Heart right ventricle (tissue), 16 donors: ENCODE measurements around the gene CELA2B. TPM values are rescaled to one million over a fixed set of nuclear protein-coding genes. Genes with fewer than 3 reads are reported as not detected.

Experiments used
- ATAC-seq, 8 donors: fragments of 200-7000 bp; cut with Tn5 transposase; one replicate each; pipeline ENCODE4 v1.9.1; 2020; ENCODE audit warnings: mild to moderate bottlenecking in 8 of 8, moderate library complexity in 8 of 8, moderate number of reproducible peaks in 1 of 8
- DNase-seq, 2 donors: peaks; one replicate each; pipeline ENCODE4 v3.0.0-alpha.2; 2020
- H3K27ac ChIP-seq, 10 donors: fragments of 200-600 bp; sonication (generic) in 2 of 10; one replicate each; pipeline versions ENCODE4 v1.5.0 to v1.8.0; 2020 to 2022; ENCODE audit warnings: mild to moderate bottlenecking in 3 of 10
- H3K27me3 ChIP-seq, 7 donors: fragments of 200-600 bp; one replicate each; pipeline ENCODE4 v1.8.0; 2021 to 2022; ENCODE audit warnings: mild to moderate bottlenecking in 2 of 7
- H3K36me3 ChIP-seq, 9 donors: fragments of 200-600 bp; sonication (generic) in 1 of 9; one replicate each; pipeline versions ENCODE4 v1.5.0 to v1.8.0; 2020 to 2022; ENCODE audit warnings: mild to moderate bottlenecking in 2 of 9
- H3K4me1 ChIP-seq, 9 donors: fragments of 200-600 bp; sonication (generic) in 1 of 9; one replicate each; pipeline versions ENCODE4 v1.5.0 to v1.8.0; 2020 to 2022; ENCODE audit warnings: mild to moderate bottlenecking in 4 of 9
- H3K4me3 ChIP-seq, 10 donors: fragments of 200-600 bp; sonication (generic) in 2 of 10; one replicate each; pipeline versions ENCODE4 v1.5.0 to v1.8.0; 2020 to 2022; ENCODE audit warnings: mild to moderate bottlenecking in 7 of 10, moderate library complexity in 2 of 10
- H3K9me3 ChIP-seq, 11 donors: fragments of 200-600 bp in 10 of 11; sonication (generic) in 2 of 11; one replicate each; pipeline versions ENCODE4 v1.5.0 to v1.8.0; 2013 to 2022; ENCODE audit warnings: mild to moderate bottlenecking in 2 of 11, control low read depth in 1 of 11, moderate library complexity in 1 of 11
- CTCF ChIP-seq, 9 donors: fragments of 200-600 bp; sonication (generic) in 2 of 9; IDR thresholded peaks; one replicate each; pipeline versions ENCODE4 v1.5.0 to v1.8.0; 2021 to 2022; ENCODE audit warnings: antibody characterized with exemption in 9 of 9, mild to moderate bottlenecking in 5 of 9, moderate library complexity in 1 of 9
- WGBS, 2 donors: extraction: QIAGEN DNeasy Blood & Tissue Kit; methylation state at CpG; one replicate each; pipeline ENCODE4 v1.1.7; 2013; ENCODE audit warnings: inconsistent platforms in 1 of 2; 5-methylcytosine and 5-hydroxymethylcytosine counted together
- intact Hi-C, 10 donors: fragments of 100-400 bp; cut with DNase I; formaldehyde crosslinking; loops; one replicate each; pipeline versions ENCODE4 v1.11.1 to v1.14.2; 2022
- polyA plus RNA-seq, 2 donors: library from polyadenylated mRNA; stranded (reverse); fragments of 200-250 nt; gene quantifications; one replicate each; pipeline ENCODE4 v1.2.3, GENCODE V29; 2013
- total RNA-seq, 10 donors: library from RNA; stranded (reverse); fragmentation: NEBNext Ultra II Directional in 3 of 10; extraction: Animal tissue kit (Norgen Biotek cat#: 25700) in 3 of 10; gene quantifications; one replicate each; pipeline versions ENCODE4 v1.2.1 to v1.2.4, GENCODE V29; 2021 to 2023
- donor health status: Arrhythmogenic right ventricular cardiomyopathy.
- donor health status: ischemic (EF 13 %, LVEDD 7.1; RV severe dilation, severe dysfunction).
- donor health status: healthy with polysubstance abuse.
- donor health status: DM: no; HTN: yes; CAD: no.
- donor health status: DM: no; HTN: no; CAD: no.
- donor health status: ischemic (EF 25% LVEDD 6.9; RV normal size, moderate dysfunction).
- donor health status: ischemic (EF 25% LVEDD 5.7; RV mildly dilated, moderate dysfunction).
- donor health status: healthy.
- donor health status: DM: yes; HTN: yes; CAD: no.
- donor health status: Ischemic cardiomyopathy.
- donor health status: ischemic (EF 35%, LVEDD 5.7; RV mildly dilated, moderate dysfunction).
- donor health status: nonischemic (EF 11% LVEDD 7.7; RV severe dilation, severe dysfunction).
- donor health status: DM: yes; HTN: yes; CAD: no.
- donor health status: PGD.
- donor health status: ischemic (EF 29% LVEDD 5.4; RV normal size, mild dysfunction).
- donor health status: nonischemic (EF 23%, LVEDD 6.1; RV moderate dilation, normal function).

Gene CELA2B
- total and polyA plus RNA-seq, 12 donors: not detected

- H3K4me1 ChIP-seq: peaks cover 5 to 27% (median 11%) of the 10 kb centered on the region in 9 donors
- ATAC-seq (no peak), DNase-seq (no peak)
- no peak overlapping the region for H3K4me3 ChIP-seq
- peaks cover 0 to 65% (median 0%) of the 10 kb centered on the region in 9 donors for H3K36me3 ChIP-seq
- H3K9me3 ChIP-seq: no peaks in the 10 kb centered on the region
- no peak for TF ChIP-seq CTCF (IDR thresholded peaks at IDR 0.05)
- intact Hi-C loops: loop anchor here in 1 of 10 donors (5.0 kb wide), 1 partner anchor 102 kb away; no protein-coding TSS in a partner anchor
- H3K27me3 ChIP-seq: no peaks in the 10 kb centered on the region
- WGBS, 2 donors: 90 to 94% methylated on average over 18 of the region's 18 CpGs
- peak overlapping the region in 1 of 10 donors; percentile 31 for H3K27ac ChIP-seq
These were observed 47.0 kb upstream of the CELA2B start for GRCh38 chr1:15428815-15429435.

DNA sequence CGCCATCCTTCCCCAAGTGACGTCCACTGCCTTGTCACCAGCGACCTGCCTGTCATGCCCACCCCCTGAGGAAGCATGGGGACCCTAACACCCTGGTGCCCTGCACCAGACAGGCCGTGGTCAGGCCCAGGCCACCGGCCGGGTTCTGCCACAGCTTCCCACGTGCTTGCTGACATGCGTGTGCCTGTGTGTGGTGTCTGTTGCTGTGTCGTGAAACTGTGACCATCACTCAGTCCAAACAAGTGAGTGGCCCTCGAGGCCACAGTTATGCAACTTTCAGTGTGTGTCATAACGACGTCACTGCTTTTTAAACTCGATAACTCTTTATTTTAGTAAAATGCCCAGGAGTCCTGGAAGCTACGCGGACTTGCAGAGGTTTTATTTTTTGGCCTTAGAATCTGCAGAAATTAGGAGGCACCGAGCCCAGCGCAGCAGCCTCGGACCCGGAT is 46.2 kb upstream of the CELA2B start:
- intact Hi-C loops: loop anchor here in 8 of 10 donors (2.0 to 10.0 kb wide), 5 partner anchors 55 to 305 kb away; no protein-coding TSS in a partner anchor
- no peaks in the 10 kb centered on the region for H3K9me3 ChIP-seq
- H3K27me3 ChIP-seq: no peaks in the 10 kb centered on the region
- peaks cover 5 to 30% (median 11%) of the 10 kb centered on the region in 9 donors for H3K4me1 ChIP-seq
- 89 to 94% methylated on average over 19 of the region's 19 CpGs for WGBS, 2 donors
- no peak for DNase-seq
- no peak overlapping the region for H3K4me3 ChIP-seq
- no peak for TF ChIP-seq CTCF (IDR thresholded peaks at IDR 0.05)
- peaks cover 0 to 61% (median 0%) of the 10 kb centered on the region in 9 donors for H3K36me3 ChIP-seq
- no peak for ATAC-seq
- peak overlapping the region in 1 of 10 donors; percentile 31 for H3K27ac ChIP-seq

DNA sequence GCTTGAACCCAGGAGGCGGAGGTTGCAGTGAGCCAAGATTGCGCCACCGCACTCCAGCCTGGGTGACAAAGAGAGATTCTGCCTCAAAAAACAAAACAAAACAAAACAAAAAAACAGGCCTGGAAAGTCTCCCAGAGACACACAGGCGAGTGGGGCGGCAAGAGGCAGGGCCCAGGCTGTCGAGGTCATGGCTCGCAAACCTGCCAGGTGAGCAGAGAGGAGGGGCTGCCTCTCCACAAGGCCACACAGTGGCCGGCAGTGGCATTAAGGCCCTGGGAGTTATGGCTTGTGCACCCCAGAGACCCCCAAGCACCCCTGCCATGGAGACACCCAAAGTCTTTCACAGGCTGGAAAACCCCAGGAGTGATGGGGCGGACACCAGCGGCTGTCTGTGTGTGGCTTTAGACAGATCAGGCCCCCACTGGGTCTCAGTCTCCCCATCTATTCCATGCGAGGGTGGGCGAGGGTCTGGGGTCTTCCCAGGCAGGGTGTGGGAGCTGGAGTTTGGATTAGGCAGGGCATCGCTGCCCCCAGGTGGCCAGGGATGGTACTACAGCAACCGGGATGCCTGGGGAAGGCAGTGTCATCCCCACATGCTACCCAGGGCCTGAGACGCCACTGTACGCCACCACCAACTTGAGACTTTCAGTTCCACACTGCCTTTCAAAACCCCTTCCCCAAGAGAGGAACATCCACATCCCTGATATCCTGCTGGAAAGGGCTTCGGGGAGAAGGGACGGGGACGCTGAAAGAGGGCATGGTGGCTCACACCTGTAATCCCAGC is 44.9 kb upstream of the CELA2B start:
- H3K4me3 ChIP-seq: no peak overlapping the region
- no peak overlapping the region for H3K27ac ChIP-seq
- intact Hi-C loops: loop anchor here (1.0 to 10.0 kb wide), 6 partner anchors 56 to 306 kb away; no protein-coding TSS in a partner anchor
- ATAC-seq (peak; percentile 53 to 81 (median 72)), DNase-seq (peak; percentile 70 to 77)
- peak; percentile 94 to 99 (median 96) for TF ChIP-seq CTCF (IDR thresholded peaks at IDR 0.05)
- peaks cover 5 to 28% (median 11%) of the 10 kb centered on the region in 9 donors for H3K4me1 ChIP-seq
- no peaks in the 10 kb centered on the region for H3K9me3 ChIP-seq
- peaks cover 0 to 49% (median 0%) of the 10 kb centered on the region in 9 donors for H3K36me3 ChIP-seq
- WGBS, 2 donors: 61 to 62% methylated on average over 19 of the region's 19 CpGs
- H3K27me3 ChIP-seq: no peaks in the 10 kb centered on the region

GRCh38 chr1:15431571-15431948 is 44.3 kb upstream of the CELA2B start:
- Histone ChIP-seq H3K36me3 (peaks cover 0 to 43% (median 0%) of the 10 kb centered on the region in 9 donors), H3K4me3 (no peak overlapping the region), H3K27me3 (no peaks in the 10 kb centered on the region), H3K27ac (no peak overlapping the region), H3K4me1 (peaks cover 5 to 22% (median 11%) of the 10 kb centered on the region in 9 donors), H3K9me3 (no peaks in the 10 kb centered on the region)
- ATAC-seq (no peak), DNase-seq (no peak)
- no peak for TF ChIP-seq CTCF (IDR thresholded peaks at IDR 0.05)
- intact Hi-C loops: loop anchor here (1.0 to 10.0 kb wide), 6 partner anchors 57 to 307 kb away; no protein-coding TSS in a partner anchor
- 83 to 90% methylated on average over 4 of the region's 4 CpGs for WGBS, 2 donors
